Brain microvascular endothelial cell (primary cell): ENCODE data around the gene HOPX.

ENCODE experiments used
- DNase-seq: peaks from one replicate; pipeline ENCODE4 v3.0.0-alpha.2; 2020
- H3K27ac ChIP-seq: fragments of 250-450 bp; sonication (Bioruptor Pico); 2 replicates; pipeline ENCODE4 v1.5.1; 2020; ENCODE audit warnings: mild to moderate bottlenecking, moderate library complexity
- H3K27me3 ChIP-seq: fragments of 250-450 bp; sonication (Bioruptor Pico); replicated peaks from 2 replicates; pipeline ENCODE4 v1.5.1; 2020; ENCODE audit warnings: mild to moderate bottlenecking
- H3K36me3 ChIP-seq: fragments of 250-450 bp; sonication (Bioruptor Pico); replicated peaks from 2 replicates; pipeline ENCODE4 v1.5.1; 2020; ENCODE audit warnings: mild to moderate bottlenecking
- H3K4me3 ChIP-seq: 2 replicates; pipeline ENCODE4 v1.5.1; 2011; ENCODE audit warnings: low read depth, mild to moderate bottlenecking, control low read depth, low read length, moderate library complexity
- CTCF ChIP-seq: IDR thresholded peaks from 2 replicates; pipeline ENCODE4 v1.5.1; 2011; ENCODE audit warnings: low read depth, mild to moderate bottlenecking, moderate library complexity, low read length, control low read depth, inconsistent platforms; ENCODE audit errors: missing control alignments
- in situ Hi-C: cut with HindIII; loops from 2 replicates; pipeline ENCODE4 v1.10.0; 2017; ENCODE audit warnings: low sequenced_read_pairs, low pct_ligation_motif_present

HOPX gene

GRCh38 chr4:56628592-56628991 is 52.5 kb downstream of the HOPX start:
- in situ Hi-C loops = no loop called here
- Histone ChIP-seq H3K4me3 (no peak overlapping the region), H3K27me3 (no peaks in the 10 kb centered on the region), H3K27ac (no peak overlapping the region), H3K36me3 (no peaks in the 10 kb centered on the region)
- no peak for TF ChIP-seq CTCF
- DNase-seq = no peak

GRCh38 chr4:56627985-56628384 is 53.1 kb downstream of the HOPX start:
- in situ Hi-C loops = no loop called here
- Histone ChIP-seq H3K36me3 (no peaks in the 10 kb centered on the region), H3K27me3 (no peaks in the 10 kb centered on the region), H3K4me3 (no peak overlapping the region), H3K27ac (no peak overlapping the region)
- no peak for TF ChIP-seq CTCF
- no peak for DNase-seq

GRCh38 chr4:56627375-56627774 is 53.7 kb downstream of the HOPX start:
- no peak overlapping the region for H3K4me3 ChIP-seq
- H3K27me3 ChIP-seq = no peaks in the 10 kb centered on the region
- no peak for TF ChIP-seq CTCF
- H3K27ac ChIP-seq = no peak overlapping the region
- DNase-seq = no peak
- H3K36me3 ChIP-seq = no peaks in the 10 kb centered on the region
- in situ Hi-C loops = no loop called here

- H3K27ac ChIP-seq = no peak overlapping the region
- peak; percentile 26 for TF ChIP-seq CTCF
- no peak for DNase-seq
- H3K36me3 ChIP-seq = no peaks in the 10 kb centered on the region
- H3K4me3 ChIP-seq = no peak overlapping the region
- in situ Hi-C loops = no loop called here
- no peaks in the 10 kb centered on the region for H3K27me3 ChIP-seq
These were observed 54.1 kb downstream of the HOPX start for GRCh38 chr4:56626963-56627362.

GRCh38 chr4:56626420-56626819 is 54.7 kb downstream of the HOPX start:
- Histone ChIP-seq H3K4me3 (no peak overlapping the region), H3K27me3 (no peaks in the 10 kb centered on the region), H3K36me3 (no peaks in the 10 kb centered on the region), H3K27ac (no peak overlapping the region)
- TF ChIP-seq CTCF = no peak
- in situ Hi-C loops = no loop called here
- DNase-seq = no peak

- TF ChIP-seq CTCF = no peak
- no peak overlapping the region for H3K4me3 ChIP-seq
- no peaks in the 10 kb centered on the region for H3K27me3 ChIP-seq
- DNase-seq = no peak
- no peak overlapping the region for H3K27ac ChIP-seq
- in situ Hi-C loops = no loop called here
- no peaks in the 10 kb centered on the region for H3K36me3 ChIP-seq
These were observed 58.9 kb downstream of the HOPX start for GRCh38 chr4:56622176-56622575.
